HepG2 (cell line): ENCODE data around the gene HOXB5. TPM values are rescaled to one million over a fixed set of nuclear protein-coding genes. Genes with fewer than 3 reads are reported as not detected.

Source experiments
- ATAC-seq: fragments of 200-7000 bp; cut with Tn5 transposase; 3 replicates; pipeline ENCODE4 v1.9.1; 2020; ENCODE audit warnings: mild to moderate bottlenecking, moderate library complexity
- BruUV-seq: library from RNA; stranded (reverse); fragments of 400-500 nt; replicated peaks from 2 replicates; lab custom pipeline; 2021; lab: Mats Ljungman, UMichigan
- CTCF ChIA-PET: fragments of 300-600 bp; formaldehyde crosslinking; extraction: SDS; loops from one replicate; lab custom pipeline; 2021; ENCODE audit warnings: low total read pairs, inconsistent platforms, low intra/inter-chr PET ratio; lab: Yijun Ruan, JAX
- POLR2A ChIA-PET: fragments of 350-600 bp; sonication (Branson Sonifier 250); formaldehyde crosslinking; loops from one replicate; lab custom pipeline; 2020; ENCODE audit warnings: antibody characterized with exemption, inconsistent platforms; lab: Yijun Ruan, JAX
- DNase-seq: peaks from one replicate; pipeline ENCODE4 v3.0.0-alpha.2; 2015; ENCODE audit warnings: low spot score
- FAIRE-seq: peaks from 3 replicates; lab custom pipeline; 2011; peaks lifted over from hg19 to GRCh38; lab: Jason Lieb, UNC
- H2AFZ ChIP-seq: one replicate; pipeline ENCODE4 v1.6.1; 2011; ENCODE audit warnings: low read length, inconsistent platforms
- H3K27ac ChIP-seq: fragments of 300-600 bp; 3 replicates; pipeline ENCODE4 v1.8.0; 2011; ENCODE audit warnings: mixed run types, mild to moderate bottlenecking, mixed read lengths, low read length, inconsistent platforms; ENCODE audit not compliant: insufficient read depth; ENCODE audit errors: extremely low read length
- H3K27me3 ChIP-seq, 2 experiments: fragments of 200-600 bp in 1 of 2; 2 replicates in 1 of 2; 3 replicates in 1 of 2; pipeline versions ENCODE4 v1.6.0 to v1.8.0; 2011; ENCODE audit warnings: low read length in 2 of 2, mild to moderate bottlenecking in 2 of 2, moderate library complexity in 2 of 2, inconsistent platforms in 1 of 2; ENCODE audit not compliant: insufficient read depth in 2 of 2, control insufficient read depth in 1 of 2
- H3K36me3 ChIP-seq, 2 experiments: fragments of 200-600 bp in 1 of 2; replicated peaks in 1 of 2; 2 replicates in 1 of 2; 3 replicates in 1 of 2; pipeline versions ENCODE4 v1.5.1 to v1.8.0; 2011; ENCODE audit warnings: low read length in 2 of 2, inconsistent platforms in 1 of 2; ENCODE audit not compliant: insufficient read depth in 2 of 2, control insufficient read depth in 1 of 2
- H3K4me1 ChIP-seq: 2 replicates; pipeline ENCODE4 v1.5.1; 2012; ENCODE audit warnings: low read length, inconsistent platforms; ENCODE audit not compliant: insufficient read depth
- H3K4me2 ChIP-seq: 2 replicates; pipeline ENCODE4 v1.6.0; 2011; ENCODE audit warnings: low read depth, low read length, inconsistent platforms
- H3K4me3 ChIP-seq, 3 experiments: fragments of 200-600 bp in 1 of 3; sonication (generic), shearing (Covaris generic) in 1 of 3; replicated peaks in 1 of 3; 2 replicates each; pipeline ENCODE4 v1.5.1; 2011 to 2016; ENCODE audit warnings: low read length in 3 of 3, inconsistent platforms in 2 of 3, low read depth in 2 of 3, mild to moderate bottlenecking in 2 of 3, control low read depth in 1 of 3, mixed read lengths in 1 of 3; ENCODE audit not compliant: insufficient read depth in 1 of 3
- H3K79me2 ChIP-seq: one replicate; pipeline ENCODE4 v1.6.1; 2011; ENCODE audit warnings: low read length, inconsistent platforms; ENCODE audit not compliant: insufficient read depth
- H3K9ac ChIP-seq: 2 replicates; pipeline ENCODE4 v1.6.0; 2011; ENCODE audit warnings: mild to moderate bottlenecking, low read depth, low read length, inconsistent platforms; ENCODE audit not compliant: insufficient read depth
- H3K9me3 ChIP-seq: 2 replicates; pipeline ENCODE4 v1.5.1; 2012; ENCODE audit warnings: mild to moderate bottlenecking, low read length
- H4K20me1 ChIP-seq: 2 replicates; pipeline ENCODE4 v1.6.0; 2011; ENCODE audit warnings: inconsistent platforms, mild to moderate bottlenecking, low read length, moderate library complexity; ENCODE audit not compliant: insufficient read depth
- FOXP1 ChIP-seq, 2 experiments: fragments of 450-650 bp in 1 of 2; IDR thresholded peaks; 2 replicates each; pipeline ENCODE4 v1.6.1; 2017 to 2018; ENCODE audit warnings: antibody characterized with exemption in 1 of 2
- FOXP4 ChIP-seq: sonication (generic); formaldehyde crosslinking; IDR thresholded peaks from 2 replicates; pipeline ENCODE4 v1.4.0; 2020; ENCODE audit warnings: missing genetic modification reagents
- KIAA2018 ChIP-seq: sonication (generic); formaldehyde crosslinking; IDR thresholded peaks from 2 replicates; pipeline ENCODE4 v1.5.0; 2020; ENCODE audit warnings: mild to moderate bottlenecking, missing genetic modification reagents, borderline replicate concordance
- PTBP1 ChIP-seq: fragments of 200-400 bp; formaldehyde crosslinking; IDR thresholded peaks from 2 replicates; pipeline ENCODE4 v1.6.1; 2018; ENCODE audit warnings: low read length, low read depth; ENCODE audit not compliant: poor library complexity, severe bottlenecking
- WGBS: methylation state at CpG from one replicate; pipeline ENCODE4 v1.1.6; 2017; ENCODE audit warnings: low lambda C conversion rate; 5-methylcytosine and 5-hydroxymethylcytosine counted together
- in situ Hi-C: cut with HindIII; loops from 2 replicates; pipeline ENCODE4 v1.10.0; 2017; ENCODE audit warnings: low pct_unique_long_range_greater_than_20kb; ENCODE audit not compliant: extremely low pct_ligation_motif_present
- intact Hi-C: fragments of 100-400 bp; cut with micrococcal nuclease; formaldehyde crosslinking; loops from one replicate; pipeline ENCODE4 v1.10.0; 2022; ENCODE audit not compliant: unreplicated experiment
- polyA plus RNA-seq, 8 experiments: library from polyadenylated mRNA; depleted of rRNA in 3 of 8; stranded (reverse) in 7 of 8; unstranded in 1 of 8; fragments of >200 nt; fragmentation: Illumina TruSeq in 4 of 8; extraction: Trizol in 4 of 8; gene quantifications; 2 replicates each; pipeline versions ENCODE4 v1.2.1 to v1.2.3, GENCODE V29; 2011 to 2016; ENCODE audit warnings: low read depth in 4 of 8, missing spikeins in 1 of 8, mixed read lengths in 1 of 8; ENCODE audit not compliant: insufficient read depth in 1 of 8
- total RNA-seq, 5 experiments: library from RNA; depleted of rRNA; stranded (reverse); fragments of >200 nt; fragmentation: Illumina TruSeq; extraction: Trizol; gene quantifications; 2 replicates each; pipeline ENCODE4 v1.2.3, GENCODE V29; 2016; ENCODE audit warnings: low read depth in 1 of 5
- TF ChIP-seq, protein P1 (sequence below): sonication (generic); IDR thresholded peaks from 2 replicates; pipeline ENCODE4 v1.6.1; 2016; ENCODE audit warnings: low read depth, borderline replicate concordance

Gene HOXB5
- total and polyA plus RNA-seq, 2 of the 13 experiments (the other 11 are each of a cell fraction or from before 2014, with no cell fraction given) = not detected

GRCh38 chr17:48617471-48618255 lies 24.1 kb upstream of the HOXB5 start:
- peaks cover 6% of the 10 kb centered on the region for H3K4me1 ChIP-seq
- H3K4me2 ChIP-seq = no peak overlapping the region
- no peaks in the 10 kb centered on the region for H3K36me3 ChIP-seq
- intact Hi-C loops (loop anchor here (1.0 to 5.0 kb wide), 4 partner anchors 281 to 590 kb away; no protein-coding TSS in a partner anchor), in situ Hi-C loops (no loop called here)
- H3K79me2 ChIP-seq = no peaks in the 10 kb centered on the region
- ChIA-PET POLR2A (no interaction called here), CTCF (interaction anchor here (1.2 to 2.0 kb wide), 8 partner anchors 243 to 592 kb away, joined by 3 to 24 read pairs (median 5); no protein-coding TSS in a partner anchor)
- peaks cover 49 to 97% of the 10 kb centered on the region in 2 experiments for H3K27me3 ChIP-seq
- no peak overlapping the region for H2AFZ ChIP-seq
- no TSS peak for BruUV-seq
- DNase-seq = no peak
- TF ChIP-seq KIAA2018 (CRISPR knock-in tag) = no peak
- TF ChIP-seq PTBP1 = no peak
- no peak for TF ChIP-seq FOXP4 (CRISPR knock-in tag)
- TF ChIP-seq, protein P1, sequence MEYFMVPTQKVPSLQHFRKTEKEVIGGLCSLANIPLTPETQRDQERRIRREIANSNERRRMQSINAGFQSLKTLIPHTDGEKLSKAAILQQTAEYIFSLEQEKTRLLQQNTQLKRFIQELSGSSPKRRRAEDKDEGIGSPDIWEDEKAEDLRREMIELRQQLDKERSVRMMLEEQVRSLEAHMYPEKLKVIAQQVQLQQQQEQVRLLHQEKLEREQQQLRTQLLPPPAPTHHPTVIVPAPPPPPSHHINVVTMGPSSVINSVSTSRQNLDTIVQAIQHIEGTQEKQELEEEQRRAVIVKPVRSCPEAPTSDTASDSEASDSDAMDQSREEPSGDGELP = no peak
- no peak for TF ChIP-seq FOXP1 (IDR thresholded peaks at IDR 0.05)
- no peak for TF ChIP-seq FOXP1 (CRISPR knock-in tag; IDR thresholded peaks at IDR 0.05)
- FAIRE-seq = no peak
- H3K27ac ChIP-seq = no peak overlapping the region
- H3K4me3 ChIP-seq = no peak overlapping the region
- H4K20me1 ChIP-seq = peaks cover 8% of the 10 kb centered on the region; the same call in 1 of the 2 replicates
- no peak overlapping the region for H3K9ac ChIP-seq
- ATAC-seq = no peak
- no peaks in the 10 kb centered on the region for H3K9me3 ChIP-seq
- 46% methylated on average over 36 of the region's 43 CpGs for WGBS
